ENCODE measurements around the gene ZNF835.

Gene ZNF835

GRCh38 chr19:56661248-56661647, 10.3 kb downstream of the ZNF835 start:
- no peak for DNase-seq

GRCh38 chr19:56660381-56661107, 11.0 kb downstream of the ZNF835 start:
- peak; percentile 3 for DNase-seq

GRCh38 chr19:56654151-56654550, 17.4 kb downstream of the ZNF835 start:
- no peak for DNase-seq

- DNase-seq, result no peak
Measured at GRCh38 chr19:56643460-56643955, 28.0 kb downstream of the ZNF835 start.

GRCh38 chr19:56642711-56643459, 28.7 kb downstream of the ZNF835 start, which contains the start of gene SMIM17:
TSS of gene SMIM17 (plus strand) at chr19:56643159. CDS start at chr19:56645668, 2,509 bp downstream.
- no peak for DNase-seq

GRCh38 chr19:56639217-56639616, 32.3 kb downstream of the ZNF835 start:
- DNase-seq, result no peak

GRCh38 chr19:56637976-56638555, 33.5 kb downstream of the ZNF835 start:
- peak; percentile 25 for DNase-seq

- no peak for DNase-seq
Measured at GRCh38 chr19:56633021-56633420, 38.5 kb downstream of the ZNF835 start.

- DNase-seq, result no peak
Measured at GRCh38 chr19:56625708-56626107, 45.8 kb downstream of the ZNF835 start.

- DNase-seq, result no peak
Measured at GRCh38 chr19:56623006-56623405, 48.6 kb downstream of the ZNF835 start.

GRCh38 chr19:56622374-56622773, 49.2 kb downstream of the ZNF835 start:
- no peak for DNase-seq

GRCh38 chr19:56619121-56619520, 52.4 kb downstream of the ZNF835 start:
- DNase-seq, result no peak

- DNase-seq, result no peak
Measured at GRCh38 chr19:56617531-56617930, 54.0 kb downstream of the ZNF835 start.

GRCh38 chr19:56613639-56614038, 57.9 kb downstream of the ZNF835 start:
- DNase-seq, result no peak

GRCh38 chr19:56612737-56613136, 58.8 kb downstream of the ZNF835 start:
- no peak for DNase-seq
